ENCODE data around the gene GLDC.

GLDC gene

GRCh38 chr9:6620353-6620752 lies 25.2 kb downstream of the GLDC start:
- TF ChIP-seq, protein P1, sequence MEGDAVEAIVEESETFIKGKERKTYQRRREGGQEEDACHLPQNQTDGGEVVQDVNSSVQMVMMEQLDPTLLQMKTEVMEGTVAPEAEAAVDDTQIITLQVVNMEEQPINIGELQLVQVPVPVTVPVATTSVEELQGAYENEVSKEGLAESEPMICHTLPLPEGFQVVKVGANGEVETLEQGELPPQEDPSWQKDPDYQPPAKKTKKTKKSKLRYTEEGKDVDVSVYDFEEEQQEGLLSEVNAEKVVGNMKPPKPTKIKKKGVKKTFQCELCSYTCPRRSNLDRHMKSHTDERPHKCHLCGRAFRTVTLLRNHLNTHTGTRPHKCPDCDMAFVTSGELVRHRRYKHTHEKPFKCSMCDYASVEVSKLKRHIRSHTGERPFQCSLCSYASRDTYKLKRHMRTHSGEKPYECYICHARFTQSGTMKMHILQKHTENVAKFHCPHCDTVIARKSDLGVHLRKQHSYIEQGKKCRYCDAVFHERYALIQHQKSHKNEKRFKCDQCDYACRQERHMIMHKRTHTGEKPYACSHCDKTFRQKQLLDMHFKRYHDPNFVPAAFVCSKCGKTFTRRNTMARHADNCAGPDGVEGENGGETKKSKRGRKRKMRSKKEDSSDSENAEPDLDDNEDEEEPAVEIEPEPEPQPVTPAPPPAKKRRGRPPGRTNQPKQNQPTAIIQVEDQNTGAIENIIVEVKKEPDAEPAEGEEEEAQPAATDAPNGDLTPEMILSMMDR (IDR thresholded peaks at IDR 0.05; ENCODE audit: low read depth, low read length) = no peak
- DNase-seq (ENCODE audit: extremely low read depth, low read depth) = no peak

GRCh38 chr9:6619909-6620308 lies 25.6 kb downstream of the GLDC start:
- no peak for DNase-seq (ENCODE audit: extremely low read depth, low read depth)
- TF ChIP-seq, protein P1 (IDR thresholded peaks at IDR 0.05; ENCODE audit: low read depth, low read length) = no peak

- TF ChIP-seq, protein P1 (IDR thresholded peaks at IDR 0.05; ENCODE audit: low read depth, low read length) = no peak
- no peak for DNase-seq (ENCODE audit: extremely low read depth, low read depth)
These were observed 28.5 kb downstream of the GLDC start for GRCh38 chr9:6616951-6617602.

DNA sequence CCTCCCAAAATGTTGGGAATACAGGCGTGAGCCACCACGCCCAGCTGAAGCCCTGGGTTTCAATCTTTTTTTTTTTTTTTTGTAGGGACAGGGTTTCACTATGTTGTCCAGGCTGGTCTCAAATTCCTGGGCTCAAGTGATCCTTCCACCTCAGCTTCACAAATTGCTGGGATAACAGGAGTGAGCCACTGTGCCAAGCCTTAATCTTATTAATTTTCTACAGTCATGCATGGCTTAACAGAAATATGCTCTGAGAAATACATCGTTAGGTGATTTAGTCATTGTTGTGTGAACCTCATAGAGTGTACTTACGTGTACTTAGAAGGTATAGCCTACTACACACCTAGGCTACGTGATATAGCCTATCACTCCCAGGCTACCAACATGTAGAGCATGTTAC lies 31.0 kb downstream of the GLDC start:
- TF ChIP-seq, protein P1 (IDR thresholded peaks at IDR 0.05; ENCODE audit: low read depth, low read length) = no peak
- no peak for DNase-seq (ENCODE audit: extremely low read depth, low read depth)

- TF ChIP-seq, protein P1 (IDR thresholded peaks at IDR 0.05; ENCODE audit: low read depth, low read length) = no peak
- DNase-seq (ENCODE audit: extremely low read depth, low read depth) = no peak
These were observed 33.7 kb downstream of the GLDC start for GRCh38 chr9:6611865-6612264.

- TF ChIP-seq, protein P1 (IDR thresholded peaks at IDR 0.05; ENCODE audit: low read depth, low read length) = no peak
- no peak for DNase-seq (ENCODE audit: extremely low read depth, low read depth)
These were observed 35.5 kb downstream of the GLDC start for GRCh38 chr9:6610073-6610472.

DNA sequence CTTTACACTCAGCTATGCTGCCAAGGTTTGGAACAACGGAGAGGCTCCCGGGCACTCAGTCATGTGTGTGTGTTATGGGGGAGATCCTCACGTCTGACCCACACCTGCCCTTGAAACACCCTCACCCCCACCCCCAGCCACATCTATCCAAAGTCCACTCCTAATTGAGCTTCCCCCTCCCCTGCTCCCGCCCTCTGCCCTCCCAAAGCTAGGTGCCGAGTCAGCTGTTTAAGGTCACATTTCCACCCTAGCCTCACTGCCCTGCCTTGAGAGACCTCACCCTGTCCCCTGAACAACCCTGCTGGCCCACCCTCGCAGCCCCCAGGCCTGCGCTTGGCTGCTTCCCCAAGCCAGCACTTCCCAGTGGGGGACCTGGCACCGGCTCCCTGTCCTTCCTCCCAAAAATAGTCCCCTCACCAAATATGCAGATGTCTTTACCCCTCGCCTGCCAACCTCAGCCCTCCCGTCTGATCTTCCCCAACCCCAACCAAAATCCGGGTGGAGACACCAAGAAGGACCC lies 36.0 kb downstream of the GLDC start:
- TF ChIP-seq, protein P1 (IDR thresholded peaks at IDR 0.05; ENCODE audit: low read depth, low read length) = no peak
- DNase-seq (ENCODE audit: extremely low read depth, low read depth) = no peak

All from AG09319 (cell line).